ENCODE data around the gene ACOXL. TPM values are rescaled to one million over a fixed set of nuclear protein-coding genes. Genes with fewer than 3 reads are reported as not detected.

The ACOXL gene
- total RNA-seq, 2 experiments from 2014 or later = not detected

GRCh38 chr2:111099402-111099801 lies 367.0 kb downstream of the ACOXL start:
- peaks cover 34% of the 10 kb centered on the region for H3K27me3 Mint-ChIP-seq (ENCODE audit: low read depth)
- peaks cover 6% of the 10 kb centered on the region for H3K4me1 Mint-ChIP-seq (ENCODE audit: low read depth)
- no peaks in the 10 kb centered on the region for H3K9me3 Mint-ChIP-seq
- CTCF ChIA-PET = interaction anchor here (0.8 kb wide), 1 partner anchor 17 kb away, joined by 3 read pairs; no protein-coding TSS in a partner anchor
- no peak overlapping the region for H3K4me3 Mint-ChIP-seq
- no peak for DNase-seq
- H3K36me3 Mint-ChIP-seq (ENCODE audit: low read depth) = no peaks in the 10 kb centered on the region
- H3K27ac Mint-ChIP-seq = no peak overlapping the region
- intact Hi-C loops (cut with micrococcal nuclease) = no loop called here

GRCh38 chr2:111100087-111100764 lies 367.9 kb downstream of the ACOXL start:
- no peak for DNase-seq
- Mint-ChIP-seq H3K4me3 (no peak overlapping the region), H3K27me3 (ENCODE audit: low read depth) (peaks cover 28% of the 10 kb centered on the region), H3K4me1 (ENCODE audit: low read depth) (peaks cover 6% of the 10 kb centered on the region), H3K36me3 (ENCODE audit: low read depth) (no peaks in the 10 kb centered on the region), H3K9me3 (no peaks in the 10 kb centered on the region), H3K27ac (no peak overlapping the region)
- CTCF ChIA-PET = interaction anchor here (0.8 kb wide), 1 partner anchor 16 kb away, joined by 3 read pairs; no protein-coding TSS in a partner anchor
- intact Hi-C loops (cut with micrococcal nuclease) = no loop called here

GRCh38 chr2:111100765-111101162 lies 368.4 kb downstream of the ACOXL start:
- Mint-ChIP-seq H3K4me1 (ENCODE audit: low read depth) (peaks cover 6% of the 10 kb centered on the region), H3K4me3 (no peak overlapping the region), H3K27ac (no peak overlapping the region), H3K9me3 (no peaks in the 10 kb centered on the region), H3K36me3 (ENCODE audit: low read depth) (no peaks in the 10 kb centered on the region), H3K27me3 (ENCODE audit: low read depth) (peaks cover 26% of the 10 kb centered on the region)
- CTCF ChIA-PET = no interaction called here
- no peak for DNase-seq
- intact Hi-C loops (cut with micrococcal nuclease) = no loop called here

- no peak for DNase-seq
- Mint-ChIP-seq H3K27me3 (ENCODE audit: low read depth) (peaks cover 33% of the 10 kb centered on the region), H3K4me3 (no peak overlapping the region), H3K36me3 (ENCODE audit: low read depth) (no peaks in the 10 kb centered on the region), H3K4me1 (ENCODE audit: low read depth) (peaks cover 6% of the 10 kb centered on the region), H3K9me3 (no peaks in the 10 kb centered on the region), H3K27ac (no peak overlapping the region)
- intact Hi-C loops (cut with micrococcal nuclease) = no loop called here
- CTCF ChIA-PET = no interaction called here
These were observed 369.2 kb downstream of the ACOXL start for GRCh38 chr2:111101592-111101991.

- H3K27me3 Mint-ChIP-seq (ENCODE audit: low read depth) = peaks cover 38% of the 10 kb centered on the region
These were observed 369.8 kb downstream of the ACOXL start for GRCh38 chr2:111102216-111102615.

GRCh38 chr2:111105926-111106325 lies 373.6 kb downstream of the ACOXL start:
- no peaks in the 10 kb centered on the region for H3K9me3 Mint-ChIP-seq
- intact Hi-C loops (cut with micrococcal nuclease) = no loop called here
- H3K4me1 Mint-ChIP-seq (ENCODE audit: low read depth) = peaks cover 1% of the 10 kb centered on the region
- no peak overlapping the region for H3K4me3 Mint-ChIP-seq
- DNase-seq = no peak
- no peak overlapping the region for H3K27ac Mint-ChIP-seq
- peaks cover 53% of the 10 kb centered on the region for H3K27me3 Mint-ChIP-seq (ENCODE audit: low read depth)
- CTCF ChIA-PET = no interaction called here
- no peaks in the 10 kb centered on the region for H3K36me3 Mint-ChIP-seq (ENCODE audit: low read depth)

More at GRCh38 chr2:111102216-111102615, 369.8 kb downstream of the ACOXL start:
- Mint-ChIP-seq H3K9me3 (no peaks in the 10 kb centered on the region), H3K4me3 (no peak overlapping the region), H3K27ac (no peak overlapping the region), H3K4me1 (ENCODE audit: low read depth) (peaks cover 6% of the 10 kb centered on the region), H3K36me3 (ENCODE audit: low read depth) (no peaks in the 10 kb centered on the region)
- DNase-seq = no peak
- intact Hi-C loops (cut with micrococcal nuclease) = no loop called here
- CTCF ChIA-PET = no interaction called here

GRCh38 chr2:111106706-111107105 lies 374.3 kb downstream of the ACOXL start:
- no peaks in the 10 kb centered on the region for H3K9me3 Mint-ChIP-seq
- no peak for DNase-seq
- H3K4me1 Mint-ChIP-seq (ENCODE audit: low read depth) = peaks cover 6% of the 10 kb centered on the region
- CTCF ChIA-PET = no interaction called here
- H3K27ac Mint-ChIP-seq = no peak overlapping the region
- H3K27me3 Mint-ChIP-seq (ENCODE audit: low read depth) = peaks cover 53% of the 10 kb centered on the region
- no peak overlapping the region for H3K4me3 Mint-ChIP-seq
- intact Hi-C loops (cut with micrococcal nuclease) = no loop called here
- H3K36me3 Mint-ChIP-seq (ENCODE audit: low read depth) = no peaks in the 10 kb centered on the region

- Mint-ChIP-seq H3K36me3 (ENCODE audit: low read depth) (no peaks in the 10 kb centered on the region), H3K9me3 (no peaks in the 10 kb centered on the region), H3K27ac (no peak overlapping the region), H3K27me3 (ENCODE audit: low read depth) (peaks cover 59% of the 10 kb centered on the region), H3K4me3 (no peak overlapping the region), H3K4me1 (ENCODE audit: low read depth) (peaks cover 8% of the 10 kb centered on the region)
- DNase-seq = no peak
- CTCF ChIA-PET = no interaction called here
- intact Hi-C loops (cut with micrococcal nuclease) = no loop called here
These were observed 376.4 kb downstream of the ACOXL start for GRCh38 chr2:111108745-111109271.

- Mint-ChIP-seq H3K4me3 (no peak overlapping the region), H3K4me1 (ENCODE audit: low read depth) (peaks cover 17% of the 10 kb centered on the region), H3K36me3 (ENCODE audit: low read depth) (no peaks in the 10 kb centered on the region), H3K9me3 (no peaks in the 10 kb centered on the region), H3K27me3 (ENCODE audit: low read depth) (peaks cover 58% of the 10 kb centered on the region), H3K27ac (no peak overlapping the region)
- intact Hi-C loops (cut with micrococcal nuclease) = loop anchor here (1.0 to 10.0 kb wide), 2 partner anchors 19 to 364 kb away; no protein-coding TSS in a partner anchor
- CTCF ChIA-PET = interaction anchor here (0.5 to 1.3 kb wide), 4 partner anchors 16 to 1003 kb away, joined by 3 to 5 read pairs (median 4); no protein-coding TSS in a partner anchor
- no peak for DNase-seq
These were observed 378.9 kb downstream of the ACOXL start for GRCh38 chr2:111111101-111111755.

GRCh38 chr2:111113838-111114237 lies 381.5 kb downstream of the ACOXL start:
- intact Hi-C loops (cut with micrococcal nuclease) = loop anchor here (10.0 kb wide), 1 partner anchor 361 kb away; no protein-coding TSS in a partner anchor
- Mint-ChIP-seq H3K4me1 (ENCODE audit: low read depth) (peaks cover 41% of the 10 kb centered on the region), H3K4me3 (no peak overlapping the region), H3K27ac (no peak overlapping the region), H3K27me3 (ENCODE audit: low read depth) (peaks cover 49% of the 10 kb centered on the region), H3K9me3 (no peaks in the 10 kb centered on the region), H3K36me3 (ENCODE audit: low read depth) (no peaks in the 10 kb centered on the region)
- no peak for DNase-seq
- CTCF ChIA-PET = interaction anchor here (1.4 kb wide), 1 partner anchor 10 kb away, joined by 3 read pairs; no protein-coding TSS in a partner anchor

- H3K27me3 Mint-ChIP-seq (ENCODE audit: low read depth) = peaks cover 44% of the 10 kb centered on the region
- H3K27ac Mint-ChIP-seq = peak overlapping the region; percentile 2
- CTCF ChIA-PET = interaction anchor here (0.7 to 2.1 kb wide), 3 partner anchors 16 to 303 kb away, joined by 3 to 11 read pairs (median 3); no protein-coding TSS in a partner anchor
- DNase-seq = peak; percentile 73
- H3K4me1 Mint-ChIP-seq (ENCODE audit: low read depth) = peaks cover 51% of the 10 kb centered on the region
- intact Hi-C loops (cut with micrococcal nuclease) = loop anchor here (1.0 to 10.0 kb wide), 7 partner anchors 61 to 591 kb away; no protein-coding TSS in a partner anchor
- no peak overlapping the region for H3K4me3 Mint-ChIP-seq
- H3K36me3 Mint-ChIP-seq (ENCODE audit: low read depth) = no peaks in the 10 kb centered on the region
- no peaks in the 10 kb centered on the region for H3K9me3 Mint-ChIP-seq
These were observed 383.8 kb downstream of the ACOXL start for GRCh38 chr2:111116011-111116746.
